ENCODE results near the gene PHLPP2.
"Not testable (repeated sequence)": the region's sequence is repeated elsewhere in the genome, so short reads cannot be mapped to it uniquely, and the experiment has no call there.

PHLPP2 gene

GRCh38 chr16:71623597-71623996 is 100.9 kb downstream of the PHLPP2 start:
- DNase-seq (ENCODE audit: low spot score), result no peak

DNA sequence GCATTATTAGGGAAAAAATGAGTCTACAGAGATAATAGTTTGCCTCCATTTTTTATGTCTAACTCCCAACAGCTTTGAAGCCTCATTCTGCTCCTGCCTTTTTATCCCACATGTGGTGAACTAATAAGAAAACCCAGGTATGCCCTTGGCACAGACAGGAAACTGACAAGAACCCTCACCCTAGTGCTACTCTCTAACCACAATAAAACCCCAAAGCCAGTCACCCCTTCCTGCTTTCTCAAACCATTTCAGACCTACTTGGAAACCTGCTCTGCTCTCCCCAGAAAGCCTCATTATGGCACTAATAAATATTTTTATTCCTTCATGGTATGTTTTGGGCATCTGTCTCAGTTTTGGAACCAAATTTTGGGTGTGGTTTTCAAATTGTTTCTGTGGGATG is 102.4 kb downstream of the PHLPP2 start:
- DNase-seq (ENCODE audit: low spot score), result no peak

DNA sequence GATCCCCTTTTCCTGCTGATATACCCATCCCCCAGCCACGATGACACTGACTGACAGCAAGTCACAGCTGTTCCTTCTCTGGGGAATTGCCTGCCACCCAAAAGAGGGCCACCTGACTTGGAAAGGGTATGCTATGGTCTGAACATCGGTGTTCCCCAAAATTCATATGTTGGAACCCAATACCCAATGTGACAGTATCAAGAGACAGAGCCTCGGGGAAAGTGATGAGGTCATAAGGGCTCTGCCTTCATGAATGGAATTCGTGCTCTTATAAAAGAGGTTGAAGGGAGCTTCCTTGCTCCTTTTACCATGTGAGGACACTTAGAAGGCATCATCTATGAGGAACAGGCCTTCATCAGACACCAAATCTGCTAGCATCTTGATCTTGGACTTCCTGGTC is 106.1 kb downstream of the PHLPP2 start:
- no peak for DNase-seq (ENCODE audit: low spot score)

DNA sequence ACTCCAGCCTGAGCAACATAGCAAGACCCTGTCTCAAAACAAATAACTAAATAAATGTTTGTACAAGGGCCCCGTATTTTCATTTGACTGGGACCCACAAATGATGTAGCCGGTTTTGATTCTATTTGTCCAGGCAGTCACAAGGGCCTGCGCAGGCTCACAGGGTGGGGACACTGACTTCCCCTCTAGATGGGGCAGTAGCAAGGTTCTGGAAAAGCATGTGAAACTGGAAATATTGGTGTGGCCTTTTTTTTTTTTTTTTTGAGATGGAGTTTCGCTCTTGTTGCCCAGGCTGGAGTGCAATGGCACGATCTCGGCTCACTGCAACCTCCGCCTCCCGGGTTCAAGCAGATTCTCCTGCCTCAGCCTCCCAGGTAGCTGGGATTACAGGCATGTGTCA is 109.5 kb downstream of the PHLPP2 start:
- not testable (repeated sequence) for DNase-seq (ENCODE audit: low spot score)

- peak; percentile 57 for DNase-seq (ENCODE audit: low spot score)
Observed at GRCh38 chr16:71610936-71611871, 113.3 kb downstream of the PHLPP2 start.

DNA sequence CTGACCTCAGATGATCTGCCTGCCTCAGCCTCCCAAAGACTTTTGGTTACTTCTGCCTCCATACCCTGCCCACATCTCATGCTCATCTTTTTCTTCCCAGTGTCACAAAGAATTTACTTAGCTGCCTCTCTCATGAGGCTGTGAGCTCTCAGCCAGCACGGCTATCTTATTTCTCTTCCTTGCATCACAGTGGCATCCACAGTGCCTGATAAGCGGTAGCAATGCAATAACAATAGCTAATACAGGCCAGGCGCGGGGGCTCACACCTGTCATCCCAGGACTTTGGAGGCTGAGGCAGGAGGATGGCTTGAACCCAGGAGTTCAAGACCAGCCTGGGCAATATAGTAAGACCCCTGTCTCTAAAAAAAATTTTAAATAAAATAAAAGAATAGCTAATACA is 114.1 kb downstream of the PHLPP2 start:
- no peak for DNase-seq (ENCODE audit: low spot score)

- DNase-seq (ENCODE audit: low spot score), result no peak
Observed at GRCh38 chr16:71609066-71609465, 115.4 kb downstream of the PHLPP2 start.

DNA sequence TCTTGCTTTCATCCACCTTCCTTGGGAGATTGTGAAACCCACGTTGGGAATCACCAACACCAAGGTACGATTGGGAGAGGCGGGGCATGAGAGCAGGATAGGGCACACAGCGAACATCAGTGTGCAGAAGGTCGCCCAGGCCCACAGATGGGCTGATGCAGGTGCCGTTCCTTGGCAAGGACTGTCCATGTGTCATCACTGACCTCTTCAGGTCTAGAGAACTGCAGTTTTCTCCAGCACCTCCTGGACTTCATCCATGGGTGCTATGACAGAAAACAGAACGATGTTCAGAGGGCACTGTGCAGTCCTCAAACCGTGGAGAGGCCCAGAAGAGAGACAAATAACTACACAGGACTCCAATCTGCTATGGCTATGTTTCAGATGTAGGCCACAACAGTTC is 123.7 kb downstream of the PHLPP2 start:
- DNase-seq (ENCODE audit: low spot score), result no peak

GRCh38 chr16:71598426-71598825 is 126.1 kb downstream of the PHLPP2 start:
- not testable (repeated sequence) for DNase-seq (ENCODE audit: low spot score)

- not testable (repeated sequence) for DNase-seq (ENCODE audit: low spot score)
Observed at GRCh38 chr16:71595340-71595826, 129.1 kb downstream of the PHLPP2 start.

All from kidney capillary endothelial cell (primary cell).